Measurements from ENCODE around the gene KIDINS220. TPM values are rescaled to one million over a fixed set of nuclear protein-coding genes. Genes with fewer than 3 reads are reported as not detected.
A peak's percentile ranks its signal among the peaks of the same experiment; 100 is the strongest.

Gene KIDINS220
- total and polyA plus RNA-seq, 5 donors from 2014 or later = 9.9 to 52.2 (median 20.2) TPM

GRCh38 chr2:8877332-8877731 lies 39.9 kb upstream of the KIDINS220 start:
- Histone ChIP-seq H3K9me3 (ENCODE audit: control insufficient read depth in 2 of 2, low read length in 2 of 2) (no peaks in the 10 kb centered on the region), H3K4me1 (ENCODE audit: control insufficient read depth, insufficient read depth, low read length, poor library complexity, severe bottlenecking) (no peaks in the 10 kb centered on the region), H3K36me3 (ENCODE audit: control insufficient read depth, insufficient read depth, low read length) (no peaks in the 10 kb centered on the region), H3K4me3 (ENCODE audit: low read depth, low read length) (no peak overlapping the region), H3K27me3 (ENCODE audit: control insufficient read depth, insufficient read depth, low read length) (peaks cover 9% of the 10 kb centered on the region), H3K27ac (ENCODE audit: insufficient read depth, low read length, poor library complexity, severe bottlenecking) (no peak overlapping the region)
- peaks cover 10% of the 10 kb centered on the region for H3K27me3 Mint-ChIP-seq
- H3K9me3 Mint-ChIP-seq = peaks cover 0 to 5% (median 0%) of the 10 kb centered on the region in 7 donors
- no peak for DNase-seq
- H3K4me3 Mint-ChIP-seq = no peak overlapping the region
- no peaks in the 10 kb centered on the region for H3K4me1 Mint-ChIP-seq
- no peak for ATAC-seq (ENCODE audit: low read depth in 2 of 2)
- no peak overlapping the region for H3K27ac Mint-ChIP-seq
- H3K36me3 Mint-ChIP-seq = no peaks in the 10 kb centered on the region

- ATAC-seq (ENCODE audit: low read depth in 2 of 2) (no peak), DNase-seq (no peak)
- no peak overlapping the region for H3K27ac ChIP-seq (ENCODE audit: insufficient read depth, low read length, poor library complexity, severe bottlenecking)
- no peak overlapping the region for H3K27ac Mint-ChIP-seq
- H3K4me3 ChIP-seq (ENCODE audit: low read depth, low read length) = no peak overlapping the region
- peaks cover 7% of the 10 kb centered on the region for H3K27me3 ChIP-seq (ENCODE audit: control insufficient read depth, insufficient read depth, low read length)
- peaks cover 6% of the 10 kb centered on the region for H3K27me3 Mint-ChIP-seq
- H3K9me3 ChIP-seq (ENCODE audit: control insufficient read depth in 2 of 2, low read length in 2 of 2) = no peaks in the 10 kb centered on the region
- no peaks in the 10 kb centered on the region for H3K36me3 ChIP-seq (ENCODE audit: control insufficient read depth, insufficient read depth, low read length)
- H3K9me3 Mint-ChIP-seq = peaks cover 0 to 5% (median 0%) of the 10 kb centered on the region in 7 donors
- H3K4me1 ChIP-seq (ENCODE audit: control insufficient read depth, insufficient read depth, low read length, poor library complexity, severe bottlenecking) = no peaks in the 10 kb centered on the region
- H3K36me3 Mint-ChIP-seq = no peaks in the 10 kb centered on the region
- H3K4me3 Mint-ChIP-seq = no peak overlapping the region
- no peaks in the 10 kb centered on the region for H3K4me1 Mint-ChIP-seq
Observed at GRCh38 chr2:8876628-8877027, 39.2 kb upstream of the KIDINS220 start.

GRCh38 chr2:8872821-8873432 lies 35.5 kb upstream of the KIDINS220 start:
- ATAC-seq (ENCODE audit: low read depth in 2 of 2) (no peak), DNase-seq (peak in 1 of 3 donors; percentile 46)
- no peaks in the 10 kb centered on the region for H3K36me3 Mint-ChIP-seq
- peaks cover 0 to 5% (median 0%) of the 10 kb centered on the region in 7 donors for H3K9me3 Mint-ChIP-seq
- no peaks in the 10 kb centered on the region for H3K36me3 ChIP-seq (ENCODE audit: control insufficient read depth, insufficient read depth, low read length)
- H3K27ac ChIP-seq (ENCODE audit: insufficient read depth, low read length, poor library complexity, severe bottlenecking) = no peak overlapping the region
- peaks cover 5% of the 10 kb centered on the region for H3K27me3 ChIP-seq (ENCODE audit: control insufficient read depth, insufficient read depth, low read length)
- H3K4me1 Mint-ChIP-seq = no peaks in the 10 kb centered on the region
- no peak overlapping the region for H3K27ac Mint-ChIP-seq
- H3K9me3 ChIP-seq (ENCODE audit: control insufficient read depth in 2 of 2, low read length in 2 of 2) = no peaks in the 10 kb centered on the region
- no peak overlapping the region for H3K4me3 Mint-ChIP-seq
- peaks cover 5% of the 10 kb centered on the region for H3K27me3 Mint-ChIP-seq
- H3K4me1 ChIP-seq (ENCODE audit: control insufficient read depth, insufficient read depth, low read length, poor library complexity, severe bottlenecking) = no peaks in the 10 kb centered on the region
- no peak overlapping the region for H3K4me3 ChIP-seq (ENCODE audit: low read depth, low read length)

- Histone ChIP-seq H3K27me3 (ENCODE audit: control insufficient read depth, insufficient read depth, low read length) (peaks cover 4% of the 10 kb centered on the region), H3K9me3 (ENCODE audit: control insufficient read depth in 2 of 2, low read length in 2 of 2) (no peaks in the 10 kb centered on the region), H3K4me3 (ENCODE audit: low read depth, low read length) (no peak overlapping the region), H3K4me1 (ENCODE audit: control insufficient read depth, insufficient read depth, low read length, poor library complexity, severe bottlenecking) (no peaks in the 10 kb centered on the region), H3K27ac (ENCODE audit: insufficient read depth, low read length, poor library complexity, severe bottlenecking) (no peak overlapping the region), H3K36me3 (ENCODE audit: control insufficient read depth, insufficient read depth, low read length) (no peaks in the 10 kb centered on the region)
- no peak for ATAC-seq (ENCODE audit: low read depth in 2 of 2)
- Mint-ChIP-seq H3K9me3 (peaks cover 0 to 2% (median 0%) of the 10 kb centered on the region in 7 donors), H3K27ac (no peak overlapping the region), H3K36me3 (no peaks in the 10 kb centered on the region), H3K4me1 (no peaks in the 10 kb centered on the region), H3K4me3 (no peak overlapping the region), H3K27me3 (peaks cover 5% of the 10 kb centered on the region)
- DNase-seq = no peak
Observed at GRCh38 chr2:8870441-8870840, 33.0 kb upstream of the KIDINS220 start.

- Mint-ChIP-seq H3K4me3 (no peak overlapping the region), H3K4me1 (no peaks in the 10 kb centered on the region), H3K27me3 (no peaks in the 10 kb centered on the region), H3K27ac (no peak overlapping the region), H3K36me3 (no peaks in the 10 kb centered on the region), H3K9me3 (peaks cover 0 to 2% (median 0%) of the 10 kb centered on the region in 7 donors)
- Histone ChIP-seq H3K4me1 (ENCODE audit: control insufficient read depth, insufficient read depth, low read length, poor library complexity, severe bottlenecking) (no peaks in the 10 kb centered on the region), H3K27me3 (ENCODE audit: control insufficient read depth, insufficient read depth, low read length) (no peaks in the 10 kb centered on the region), H3K9me3 (ENCODE audit: control insufficient read depth in 2 of 2, low read length in 2 of 2) (no peaks in the 10 kb centered on the region), H3K36me3 (ENCODE audit: control insufficient read depth, insufficient read depth, low read length) (no peaks in the 10 kb centered on the region), H3K27ac (ENCODE audit: insufficient read depth, low read length, poor library complexity, severe bottlenecking) (no peak overlapping the region), H3K4me3 (ENCODE audit: low read depth, low read length) (no peak overlapping the region)
- no peak for ATAC-seq (ENCODE audit: low read depth in 2 of 2)
- no peak for DNase-seq
Observed at GRCh38 chr2:8867363-8867762, 29.9 kb upstream of the KIDINS220 start.

- Mint-ChIP-seq H3K4me3 (no peak overlapping the region), H3K4me1 (no peaks in the 10 kb centered on the region), H3K27ac (no peak overlapping the region), H3K36me3 (no peaks in the 10 kb centered on the region), H3K9me3 (peaks cover 0 to 1% (median 0%) of the 10 kb centered on the region in 7 donors), H3K27me3 (no peaks in the 10 kb centered on the region)
- peaks cover 10% of the 10 kb centered on the region for H3K27me3 ChIP-seq (ENCODE audit: control insufficient read depth, insufficient read depth, low read length)
- no peak overlapping the region for H3K27ac ChIP-seq (ENCODE audit: insufficient read depth, low read length, poor library complexity, severe bottlenecking)
- ATAC-seq (ENCODE audit: low read depth in 2 of 2) = no peak
- H3K4me1 ChIP-seq (ENCODE audit: control insufficient read depth, insufficient read depth, low read length, poor library complexity, severe bottlenecking) = no peaks in the 10 kb centered on the region
- no peaks in the 10 kb centered on the region for H3K9me3 ChIP-seq (ENCODE audit: control insufficient read depth in 2 of 2, low read length in 2 of 2)
- no peak overlapping the region for H3K4me3 ChIP-seq (ENCODE audit: low read depth, low read length)
- no peak for DNase-seq
- H3K36me3 ChIP-seq (ENCODE audit: control insufficient read depth, insufficient read depth, low read length) = no peaks in the 10 kb centered on the region
Observed at GRCh38 chr2:8863331-8863953, 26.0 kb upstream of the KIDINS220 start.

- DNase-seq = no peak
- no peak overlapping the region for H3K4me3 Mint-ChIP-seq
- no peaks in the 10 kb centered on the region for H3K36me3 Mint-ChIP-seq
- H3K27me3 Mint-ChIP-seq = no peaks in the 10 kb centered on the region
- Histone ChIP-seq H3K27me3 (ENCODE audit: control insufficient read depth, insufficient read depth, low read length) (peaks cover 10% of the 10 kb centered on the region), H3K36me3 (ENCODE audit: control insufficient read depth, insufficient read depth, low read length) (no peaks in the 10 kb centered on the region), H3K4me3 (ENCODE audit: low read depth, low read length) (no peak overlapping the region), H3K27ac (ENCODE audit: insufficient read depth, low read length, poor library complexity, severe bottlenecking) (no peak overlapping the region), H3K4me1 (ENCODE audit: control insufficient read depth, insufficient read depth, low read length, poor library complexity, severe bottlenecking) (no peaks in the 10 kb centered on the region), H3K9me3 (ENCODE audit: control insufficient read depth in 2 of 2, low read length in 2 of 2) (no peaks in the 10 kb centered on the region)
- H3K27ac Mint-ChIP-seq = no peak overlapping the region
- no peaks in the 10 kb centered on the region for H3K9me3 Mint-ChIP-seq
- ATAC-seq (ENCODE audit: low read depth in 2 of 2) = no peak
- H3K4me1 Mint-ChIP-seq = no peaks in the 10 kb centered on the region
Observed at GRCh38 chr2:8862230-8862629, 24.8 kb upstream of the KIDINS220 start.

GRCh38 chr2:8861797-8862196 lies 24.4 kb upstream of the KIDINS220 start:
- DNase-seq (no peak), ATAC-seq (ENCODE audit: low read depth in 2 of 2) (no peak)
- H3K9me3 Mint-ChIP-seq = no peaks in the 10 kb centered on the region

More at GRCh38 chr2:8861797-8862196, 24.4 kb upstream of the KIDINS220 start:
- Histone ChIP-seq H3K36me3 (ENCODE audit: control insufficient read depth, insufficient read depth, low read length) (no peaks in the 10 kb centered on the region), H3K9me3 (ENCODE audit: control insufficient read depth in 2 of 2, low read length in 2 of 2) (no peaks in the 10 kb centered on the region), H3K27me3 (ENCODE audit: control insufficient read depth, insufficient read depth, low read length) (peaks cover 10% of the 10 kb centered on the region), H3K4me1 (ENCODE audit: control insufficient read depth, insufficient read depth, low read length, poor library complexity, severe bottlenecking) (no peaks in the 10 kb centered on the region), H3K27ac (ENCODE audit: insufficient read depth, low read length, poor library complexity, severe bottlenecking) (no peak overlapping the region), H3K4me3 (ENCODE audit: low read depth, low read length) (no peak overlapping the region)
- Mint-ChIP-seq H3K27ac (no peak overlapping the region), H3K27me3 (no peaks in the 10 kb centered on the region), H3K36me3 (no peaks in the 10 kb centered on the region), H3K4me3 (no peak overlapping the region), H3K4me1 (no peaks in the 10 kb centered on the region)

Data from CD4-positive, CD25-positive, alpha-beta regulatory T cell (primary cell).